DND-41 (cell line): ENCODE results near the gene MICAL2.

Experiments
- EZH2 ChIP-seq: IDR thresholded peaks from 3 replicates; pipeline ENCODE4 v1.6.1; 2012; ENCODE audit warnings: borderline replicate concordance, low read depth, mild to moderate bottlenecking, moderate library complexity, low read length, inconsistent platforms; ENCODE audit not compliant: severe bottlenecking
- TF ChIP-seq, protein P1 (sequence below): IDR thresholded peaks from 2 replicates; pipeline ENCODE4 v1.5.1; 2012; ENCODE audit warnings: borderline replicate concordance, low read length, moderate library complexity, mild to moderate bottlenecking; ENCODE audit not compliant: poor library complexity, severe bottlenecking; ENCODE audit errors: extremely low read depth

DNA sequence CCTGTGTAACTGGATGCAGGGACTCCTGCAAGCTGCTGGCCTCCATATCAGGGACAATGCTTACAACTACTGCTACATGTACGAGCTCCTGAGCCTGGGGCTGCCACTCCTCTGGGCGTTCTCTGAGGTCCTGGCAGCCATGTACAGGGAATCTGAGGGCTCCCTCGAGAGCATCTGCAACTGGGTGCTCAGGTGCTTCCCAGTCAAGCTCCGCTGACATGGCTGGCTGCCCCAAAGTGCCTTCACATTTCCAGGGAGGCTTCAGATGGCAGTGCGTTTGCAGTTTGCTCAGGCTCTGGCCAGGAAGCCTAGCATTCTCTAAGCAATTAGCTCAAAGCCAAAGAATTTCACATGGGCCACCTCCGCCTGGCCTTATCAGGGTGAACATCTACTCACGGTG lies 149.6 kb downstream of the MICAL2 start:
- TF ChIP-seq, protein P1, sequence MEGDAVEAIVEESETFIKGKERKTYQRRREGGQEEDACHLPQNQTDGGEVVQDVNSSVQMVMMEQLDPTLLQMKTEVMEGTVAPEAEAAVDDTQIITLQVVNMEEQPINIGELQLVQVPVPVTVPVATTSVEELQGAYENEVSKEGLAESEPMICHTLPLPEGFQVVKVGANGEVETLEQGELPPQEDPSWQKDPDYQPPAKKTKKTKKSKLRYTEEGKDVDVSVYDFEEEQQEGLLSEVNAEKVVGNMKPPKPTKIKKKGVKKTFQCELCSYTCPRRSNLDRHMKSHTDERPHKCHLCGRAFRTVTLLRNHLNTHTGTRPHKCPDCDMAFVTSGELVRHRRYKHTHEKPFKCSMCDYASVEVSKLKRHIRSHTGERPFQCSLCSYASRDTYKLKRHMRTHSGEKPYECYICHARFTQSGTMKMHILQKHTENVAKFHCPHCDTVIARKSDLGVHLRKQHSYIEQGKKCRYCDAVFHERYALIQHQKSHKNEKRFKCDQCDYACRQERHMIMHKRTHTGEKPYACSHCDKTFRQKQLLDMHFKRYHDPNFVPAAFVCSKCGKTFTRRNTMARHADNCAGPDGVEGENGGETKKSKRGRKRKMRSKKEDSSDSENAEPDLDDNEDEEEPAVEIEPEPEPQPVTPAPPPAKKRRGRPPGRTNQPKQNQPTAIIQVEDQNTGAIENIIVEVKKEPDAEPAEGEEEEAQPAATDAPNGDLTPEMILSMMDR = no peak
- no peak for TF ChIP-seq EZH2
